ENCODE results near the gene SF3B3.

The SF3B3 gene

DNA sequence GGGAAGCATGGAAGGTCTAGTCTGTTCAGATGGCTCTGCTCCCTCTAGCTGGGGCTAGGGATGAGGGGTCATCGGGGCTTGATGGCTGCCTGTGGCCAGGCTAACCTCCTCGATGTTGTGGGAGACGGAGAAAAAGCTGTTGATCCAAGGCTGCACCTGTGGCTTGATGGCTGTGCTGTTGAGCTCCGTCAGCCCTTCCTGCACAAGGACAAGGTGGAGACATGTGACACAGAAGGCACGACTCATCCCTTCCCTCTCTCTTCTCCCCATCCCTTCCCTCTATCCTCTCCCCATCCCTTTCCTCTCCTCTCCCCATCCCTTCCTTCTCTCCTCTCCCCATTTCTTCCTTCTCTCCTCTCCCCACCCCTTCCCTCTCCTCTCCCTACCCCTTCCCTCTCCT is 41.0 kb upstream of the SF3B3 start:
- no CpG with 5 or more reads among the region's 5 CpGs for WGBS (ENCODE audit: insufficient coverage, insufficient read length)
- H3K4me3 ChIP-seq (ENCODE audit: low read length) = no peak overlapping the region
- H3K27ac ChIP-seq (ENCODE audit: low read length) = no peak overlapping the region
- H3K9me3 ChIP-seq (ENCODE audit: control insufficient read depth, insufficient read depth, low read length) = no peaks in the 10 kb centered on the region
- H3K36me3 ChIP-seq (ENCODE audit: control insufficient read depth, insufficient read depth, low read length) = peaks cover 18% of the 10 kb centered on the region; the same call in 1 of the 2 replicates
- DNase-seq (ENCODE audit: low read depth, low spot score) = no peak
- H3K27me3 ChIP-seq (ENCODE audit: control insufficient read depth, insufficient read depth, low read length) = no peaks in the 10 kb centered on the region
- peaks cover 2% of the 10 kb centered on the region; the same call in 1 of the 2 replicates for H3K4me1 ChIP-seq (ENCODE audit: control insufficient read depth, insufficient read depth, low read length)

DNA sequence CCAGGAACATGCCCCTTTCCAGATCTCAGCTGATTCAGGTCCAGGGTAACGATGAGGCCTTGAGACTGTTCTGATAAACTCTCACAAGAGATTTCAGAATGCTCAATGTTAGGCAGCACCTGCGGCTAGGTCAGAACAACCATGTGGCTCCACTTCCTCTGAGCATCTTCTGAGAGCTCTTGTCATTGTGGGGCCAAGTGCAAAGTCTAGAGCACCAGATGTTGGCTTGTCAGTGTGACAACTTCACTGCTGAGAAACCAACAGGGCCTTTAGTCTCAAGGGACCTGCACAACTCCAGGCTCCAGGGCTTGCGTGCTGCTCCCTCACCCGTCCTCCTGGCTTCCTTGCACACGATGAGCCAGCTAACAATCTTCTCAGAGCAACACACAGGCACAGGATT is 40.2 kb upstream of the SF3B3 start:
- Histone ChIP-seq H3K4me1 (ENCODE audit: control insufficient read depth, insufficient read depth, low read length) (peaks cover 2% of the 10 kb centered on the region; the same call in 1 of the 2 replicates), H3K36me3 (ENCODE audit: control insufficient read depth, insufficient read depth, low read length) (peaks cover 18% of the 10 kb centered on the region; the same call in 1 of the 2 replicates), H3K27ac (ENCODE audit: low read length) (no peak overlapping the region), H3K27me3 (ENCODE audit: control insufficient read depth, insufficient read depth, low read length) (no peaks in the 10 kb centered on the region), H3K9me3 (ENCODE audit: control insufficient read depth, insufficient read depth, low read length) (no peaks in the 10 kb centered on the region), H3K4me3 (ENCODE audit: low read length) (no peak overlapping the region)
- DNase-seq (ENCODE audit: low read depth, low spot score) = no peak
- no CpG with 5 or more reads among the region's 5 CpGs for WGBS (ENCODE audit: insufficient coverage, insufficient read length)

DNA sequence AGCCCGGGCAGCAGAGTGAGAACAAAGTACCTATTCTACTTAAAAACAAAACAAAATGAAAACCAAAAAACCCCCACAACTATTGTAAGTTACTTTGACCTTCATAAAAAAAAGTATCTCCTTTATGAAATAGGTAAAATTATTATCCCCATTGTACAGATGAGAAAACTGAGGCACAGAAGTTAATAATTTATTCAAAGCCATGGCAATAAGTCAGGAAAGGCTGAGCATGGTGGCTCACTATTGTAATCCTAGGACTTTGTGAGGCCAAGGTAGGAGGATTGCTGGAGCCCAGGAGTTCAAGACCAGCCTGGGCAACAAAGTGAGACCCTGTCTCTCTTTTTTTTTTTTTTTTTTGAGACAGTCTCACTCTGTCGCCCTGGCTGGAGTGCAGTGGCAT is 38.7 kb upstream of the SF3B3 start:
- peaks cover 14% of the 10 kb centered on the region; the same call in 1 of the 2 replicates for H3K36me3 ChIP-seq (ENCODE audit: control insufficient read depth, insufficient read depth, low read length)
- DNase-seq (ENCODE audit: low read depth, low spot score) = no peak
- H3K27ac ChIP-seq (ENCODE audit: low read length) = no peak overlapping the region
- no peak overlapping the region for H3K4me3 ChIP-seq (ENCODE audit: low read length)
- no peaks in the 10 kb centered on the region for H3K9me3 ChIP-seq (ENCODE audit: control insufficient read depth, insufficient read depth, low read length)
- no CpG with 5 or more reads among the region's 2 CpGs for WGBS (ENCODE audit: insufficient coverage, insufficient read length)
- no peaks in the 10 kb centered on the region for H3K4me1 ChIP-seq (ENCODE audit: control insufficient read depth, insufficient read depth, low read length)
- H3K27me3 ChIP-seq (ENCODE audit: control insufficient read depth, insufficient read depth, low read length) = no peaks in the 10 kb centered on the region

DNA sequence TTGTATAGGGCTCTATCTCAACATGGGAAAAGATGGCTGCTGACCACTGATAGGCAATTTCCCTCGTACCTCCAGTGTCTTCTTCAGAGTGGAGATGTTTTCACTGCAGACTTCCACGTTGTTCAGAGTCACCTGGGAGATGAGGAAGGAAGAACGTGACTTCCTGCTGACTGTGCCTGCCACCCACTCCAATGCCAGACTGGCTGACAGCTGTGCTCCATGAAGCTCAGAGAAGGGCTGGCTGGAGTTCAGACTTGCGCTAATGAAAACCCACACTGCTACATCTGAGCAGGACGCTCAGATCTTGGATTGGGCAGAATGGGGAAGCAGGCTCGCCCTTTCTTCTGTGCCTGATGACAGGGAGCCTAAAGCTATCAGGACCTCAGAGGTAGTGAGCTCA is 33.4 kb upstream of the SF3B3 start:
- DNase-seq (ENCODE audit: low read depth, low spot score) = no peak
- no peaks in the 10 kb centered on the region for H3K4me1 ChIP-seq (ENCODE audit: control insufficient read depth, insufficient read depth, low read length)
- no CpG with 5 or more reads among the region's 6 CpGs for WGBS (ENCODE audit: insufficient coverage, insufficient read length)
- H3K36me3 ChIP-seq (ENCODE audit: control insufficient read depth, insufficient read depth, low read length) = 0 out of 2 replicates have a peak, but pooled peaks cover 2% of the 10 kb centered on the region
- H3K4me3 ChIP-seq (ENCODE audit: low read length) = no peak overlapping the region
- no peaks in the 10 kb centered on the region for H3K9me3 ChIP-seq (ENCODE audit: control insufficient read depth, insufficient read depth, low read length)
- no peaks in the 10 kb centered on the region for H3K27me3 ChIP-seq (ENCODE audit: control insufficient read depth, insufficient read depth, low read length)
- H3K27ac ChIP-seq (ENCODE audit: low read length) = no peak overlapping the region

DNA sequence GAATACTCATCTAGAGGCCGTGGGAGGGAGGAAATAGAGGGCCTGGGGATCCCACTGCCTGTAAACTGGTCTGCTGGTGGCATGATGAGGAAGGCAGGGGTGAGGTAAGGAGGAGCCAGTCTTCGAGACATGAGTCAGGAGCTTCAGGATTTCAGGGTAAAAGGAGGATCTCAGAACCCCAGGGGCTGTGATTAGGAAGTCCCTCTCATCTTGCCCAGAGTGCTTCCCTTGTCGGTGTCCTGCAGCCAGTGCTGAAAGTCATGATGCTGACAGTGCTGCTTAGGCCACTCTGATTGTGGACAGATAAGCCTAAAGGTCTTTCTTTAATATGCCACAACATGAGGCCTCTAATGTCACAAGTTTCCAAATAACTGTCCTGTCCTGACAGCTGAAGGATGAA is 29.8 kb upstream of the SF3B3 start:
- H3K4me3 ChIP-seq (ENCODE audit: low read length) = no peak overlapping the region
- H3K4me1 ChIP-seq (ENCODE audit: control insufficient read depth, insufficient read depth, low read length) = no peaks in the 10 kb centered on the region
- H3K27ac ChIP-seq (ENCODE audit: low read length) = no peak overlapping the region
- DNase-seq (ENCODE audit: low read depth, low spot score) = no peak
- no peaks in the 10 kb centered on the region for H3K9me3 ChIP-seq (ENCODE audit: control insufficient read depth, insufficient read depth, low read length)
- WGBS (ENCODE audit: insufficient coverage, insufficient read length) = no CpG with 5 or more reads among the region's 3 CpGs
- H3K36me3 ChIP-seq (ENCODE audit: control insufficient read depth, insufficient read depth, low read length) = peaks cover 7% of the 10 kb centered on the region; the same call in 1 of the 2 replicates
- H3K27me3 ChIP-seq (ENCODE audit: control insufficient read depth, insufficient read depth, low read length) = no peaks in the 10 kb centered on the region

DNA sequence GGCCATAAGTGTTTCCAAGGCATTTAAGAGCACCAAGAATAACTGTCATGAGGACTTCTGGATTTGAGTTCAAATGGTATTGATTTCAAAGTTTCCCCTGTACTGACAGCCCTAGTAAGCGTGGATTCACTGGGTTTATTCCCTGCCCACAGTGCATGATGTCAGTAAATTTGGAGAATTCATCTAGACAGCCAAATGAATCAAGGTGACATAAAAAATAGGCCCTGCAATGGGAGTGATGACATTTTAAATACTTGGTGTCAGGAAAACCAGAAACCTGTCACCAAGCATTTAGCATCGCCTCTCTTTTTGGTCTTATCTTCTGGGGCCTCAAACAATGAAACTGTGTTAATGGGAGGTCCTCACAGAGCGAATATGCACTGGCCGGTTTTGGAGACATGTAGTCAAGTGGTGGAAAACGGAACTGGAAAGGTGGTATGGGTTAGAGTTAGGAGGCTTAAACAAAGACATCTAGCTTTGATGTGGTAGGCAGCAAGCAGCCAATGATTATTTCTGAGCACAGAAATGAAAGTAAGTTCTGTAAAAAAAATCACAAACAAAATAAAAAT is 29.3 kb upstream of the SF3B3 start:
- Histone ChIP-seq H3K27ac (ENCODE audit: low read length) (no peak overlapping the region), H3K36me3 (ENCODE audit: control insufficient read depth, insufficient read depth, low read length) (peaks cover 7% of the 10 kb centered on the region; the same call in 1 of the 2 replicates), H3K9me3 (ENCODE audit: control insufficient read depth, insufficient read depth, low read length) (no peaks in the 10 kb centered on the region), H3K4me3 (ENCODE audit: low read length) (no peak overlapping the region), H3K27me3 (ENCODE audit: control insufficient read depth, insufficient read depth, low read length) (no peaks in the 10 kb centered on the region), H3K4me1 (ENCODE audit: control insufficient read depth, insufficient read depth, low read length) (no peaks in the 10 kb centered on the region)
- no CpG with 5 or more reads among the region's 5 CpGs for WGBS (ENCODE audit: insufficient coverage, insufficient read length)
- no peak for DNase-seq (ENCODE audit: low read depth, low spot score)

DNA sequence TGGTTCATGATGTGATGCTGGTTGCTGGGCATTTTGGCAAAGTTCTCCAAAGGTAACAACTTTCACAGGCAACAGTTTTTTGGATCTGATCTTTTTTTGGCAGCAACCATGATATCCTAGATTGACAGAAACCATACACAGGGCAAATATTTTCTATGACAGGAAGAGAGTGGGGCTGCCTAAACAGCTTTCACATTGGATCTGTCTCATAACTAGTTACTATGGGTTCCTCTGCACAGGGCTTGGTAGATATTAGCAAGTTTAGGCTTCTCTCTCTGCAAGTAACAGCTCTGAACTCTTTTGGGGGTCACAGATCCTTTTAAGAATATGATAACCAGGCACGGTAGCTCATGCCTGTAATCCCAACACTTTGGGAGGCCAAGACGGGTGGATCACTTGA is 28.8 kb upstream of the SF3B3 start:
- H3K36me3 ChIP-seq (ENCODE audit: control insufficient read depth, insufficient read depth, low read length) = peaks cover 7% of the 10 kb centered on the region; the same call in 1 of the 2 replicates
- no peak overlapping the region for H3K4me3 ChIP-seq (ENCODE audit: low read length)
- no peak overlapping the region for H3K27ac ChIP-seq (ENCODE audit: low read length)
- no peaks in the 10 kb centered on the region for H3K4me1 ChIP-seq (ENCODE audit: control insufficient read depth, insufficient read depth, low read length)
- no peak for DNase-seq (ENCODE audit: low read depth, low spot score)
- no CpG with 5 or more reads among the region's 2 CpGs for WGBS (ENCODE audit: insufficient coverage, insufficient read length)
- no peaks in the 10 kb centered on the region for H3K27me3 ChIP-seq (ENCODE audit: control insufficient read depth, insufficient read depth, low read length)
- no peaks in the 10 kb centered on the region for H3K9me3 ChIP-seq (ENCODE audit: control insufficient read depth, insufficient read depth, low read length)

DNA sequence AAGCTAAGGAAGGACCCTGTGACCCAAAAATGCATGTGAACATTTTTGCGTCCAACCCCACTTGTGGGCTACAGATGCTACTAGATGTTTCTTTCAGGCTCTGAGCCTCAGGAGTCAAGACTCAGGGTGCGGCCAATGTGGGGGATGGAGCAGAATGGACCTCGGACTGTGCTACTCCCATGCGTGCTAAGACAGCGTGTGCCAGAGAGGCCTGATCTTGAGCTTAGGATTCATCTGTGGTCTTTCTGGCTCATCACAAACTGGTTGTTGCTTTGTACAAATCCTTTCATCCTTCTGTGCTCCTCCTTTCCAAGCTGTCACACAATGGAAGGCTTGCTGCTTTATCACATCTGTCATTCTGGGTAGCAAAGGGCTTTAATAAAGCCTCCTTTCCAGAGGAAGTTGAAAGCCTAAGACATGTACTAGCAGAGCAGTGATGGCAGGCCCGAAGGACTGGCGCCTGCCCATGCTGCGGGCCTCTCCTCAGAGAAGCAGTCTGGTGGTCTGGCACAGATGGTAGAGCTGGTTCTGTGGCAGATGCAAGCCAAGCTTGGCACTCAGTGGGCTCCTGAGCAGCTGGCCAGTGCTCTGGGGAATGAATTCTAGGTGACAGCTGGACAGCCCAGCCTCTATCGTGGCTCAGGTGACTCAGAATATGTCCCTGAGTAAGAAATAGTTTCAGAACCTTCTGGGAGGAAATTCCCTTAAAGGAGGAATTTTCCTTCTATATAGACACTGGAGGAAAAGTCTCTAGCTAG is 28.0 kb upstream of the SF3B3 start:
- H3K27me3 ChIP-seq (ENCODE audit: control insufficient read depth, insufficient read depth, low read length) = no peaks in the 10 kb centered on the region
- no peaks in the 10 kb centered on the region for H3K9me3 ChIP-seq (ENCODE audit: control insufficient read depth, insufficient read depth, low read length)
- no peak for DNase-seq (ENCODE audit: low read depth, low spot score)
- H3K4me1 ChIP-seq (ENCODE audit: control insufficient read depth, insufficient read depth, low read length) = no peaks in the 10 kb centered on the region
- H3K36me3 ChIP-seq (ENCODE audit: control insufficient read depth, insufficient read depth, low read length) = peaks cover 7% of the 10 kb centered on the region; the same call in 1 of the 2 replicates
- no CpG with 5 or more reads among the region's 9 CpGs for WGBS (ENCODE audit: insufficient coverage, insufficient read length)
- no peak overlapping the region for H3K27ac ChIP-seq (ENCODE audit: low read length)
- H3K4me3 ChIP-seq (ENCODE audit: low read length) = no peak overlapping the region

DNA sequence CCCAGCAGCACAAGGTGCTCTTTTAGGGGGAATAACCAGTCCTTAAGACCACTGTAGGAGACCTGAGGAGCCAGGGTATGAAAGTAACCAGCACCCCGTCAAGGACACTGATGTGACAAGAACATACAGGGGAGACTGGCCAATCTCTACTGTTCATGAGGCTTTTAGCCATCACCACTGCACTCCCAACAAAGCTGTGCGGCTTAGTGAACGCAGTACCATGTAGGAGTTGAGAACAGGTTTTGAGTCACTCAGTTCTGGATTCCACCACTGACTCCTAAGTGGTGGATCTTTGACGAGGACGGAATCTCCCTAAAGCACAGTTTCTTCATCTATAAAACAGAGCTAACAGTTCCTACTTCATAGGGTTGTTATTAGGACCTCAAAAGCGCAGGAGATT is 27.1 kb upstream of the SF3B3 start:
- WGBS (ENCODE audit: insufficient coverage, insufficient read length) = no CpG with 5 or more reads among the region's 6 CpGs
- Histone ChIP-seq H3K4me1 (ENCODE audit: control insufficient read depth, insufficient read depth, low read length) (no peaks in the 10 kb centered on the region), H3K4me3 (ENCODE audit: low read length) (no peak overlapping the region), H3K9me3 (ENCODE audit: control insufficient read depth, insufficient read depth, low read length) (no peaks in the 10 kb centered on the region), H3K27me3 (ENCODE audit: control insufficient read depth, insufficient read depth, low read length) (no peaks in the 10 kb centered on the region), H3K27ac (ENCODE audit: low read length) (no peak overlapping the region), H3K36me3 (ENCODE audit: control insufficient read depth, insufficient read depth, low read length) (peaks cover 7% of the 10 kb centered on the region; the same call in 1 of the 2 replicates)
- no peak for DNase-seq (ENCODE audit: low read depth, low spot score)

DNA sequence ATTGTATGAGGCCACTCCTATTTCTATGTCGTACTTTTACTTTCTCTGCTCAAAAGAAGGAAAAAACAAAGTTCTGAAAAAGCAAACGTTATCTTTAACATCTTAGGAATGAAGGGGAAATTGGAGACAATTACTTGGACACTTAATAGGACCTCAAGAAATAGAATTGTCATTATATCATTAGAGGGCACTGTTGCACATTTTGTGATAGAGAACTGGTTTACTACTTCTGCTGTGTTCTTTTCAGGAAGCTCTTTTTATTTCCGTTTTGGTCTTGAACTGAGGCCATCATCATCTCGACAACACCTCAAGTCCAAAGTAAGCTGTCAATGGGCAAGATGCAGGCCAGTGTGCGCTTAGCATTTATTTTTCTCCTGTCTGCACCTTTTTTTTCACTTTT is 14.9 kb upstream of the SF3B3 start:
- H3K36me3 ChIP-seq (ENCODE audit: control insufficient read depth, insufficient read depth, low read length) = peaks cover 13% of the 10 kb centered on the region; the same call in 1 of the 2 replicates
- H3K27me3 ChIP-seq (ENCODE audit: control insufficient read depth, insufficient read depth, low read length) = no peaks in the 10 kb centered on the region

More for the DNA sequence above, 14.9 kb upstream of the SF3B3 start:
- H3K27ac ChIP-seq (ENCODE audit: low read length) = no peak overlapping the region
- no peaks in the 10 kb centered on the region for H3K4me1 ChIP-seq (ENCODE audit: control insufficient read depth, insufficient read depth, low read length)
- no peak for DNase-seq (ENCODE audit: low read depth, low spot score)
- H3K9me3 ChIP-seq (ENCODE audit: control insufficient read depth, insufficient read depth, low read length) = no peaks in the 10 kb centered on the region
- H3K4me3 ChIP-seq (ENCODE audit: low read length) = no peak overlapping the region
- WGBS (ENCODE audit: insufficient coverage, insufficient read length) = no CpG with 5 or more reads among the region's 5 CpGs

Measured in iPS DF 6.9 (cell line).